Putamen (tissue), 1 donor: ENCODE results near the gene PCYT1B.
A peak's percentile ranks its signal among the peaks of the same experiment; 100 is the strongest.
"Not testable (repeated sequence)": the region's sequence is repeated elsewhere in the genome, so short reads cannot be mapped to it uniquely, and the experiment has no call there.

Source experiments
- DNase-seq: peaks from one replicate; pipeline ENCODE4 v3.0.0-alpha.2; 2016; ENCODE audit warnings: low spot score

The PCYT1B gene

DNA sequence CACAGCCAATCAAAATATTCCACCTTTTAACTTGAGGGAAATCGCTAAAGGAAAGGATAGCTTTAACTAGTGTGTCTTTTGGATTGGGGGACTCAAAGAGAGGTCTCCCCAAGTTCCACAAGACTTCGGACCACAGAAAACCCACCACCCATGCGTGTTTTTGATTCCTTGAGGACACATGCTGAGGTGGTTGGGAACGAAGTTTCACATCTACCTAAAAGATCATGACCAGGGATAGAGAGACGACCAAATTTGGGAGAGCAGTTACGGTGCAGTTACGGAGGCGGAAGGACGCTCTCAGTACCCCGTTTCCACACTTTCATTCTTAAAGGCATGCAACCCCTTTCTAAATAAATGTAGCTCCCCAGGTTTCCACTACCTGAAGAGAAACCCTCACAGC, 1.1 kb downstream of the PCYT1B start:
- DNase-seq, result no peak

DNA sequence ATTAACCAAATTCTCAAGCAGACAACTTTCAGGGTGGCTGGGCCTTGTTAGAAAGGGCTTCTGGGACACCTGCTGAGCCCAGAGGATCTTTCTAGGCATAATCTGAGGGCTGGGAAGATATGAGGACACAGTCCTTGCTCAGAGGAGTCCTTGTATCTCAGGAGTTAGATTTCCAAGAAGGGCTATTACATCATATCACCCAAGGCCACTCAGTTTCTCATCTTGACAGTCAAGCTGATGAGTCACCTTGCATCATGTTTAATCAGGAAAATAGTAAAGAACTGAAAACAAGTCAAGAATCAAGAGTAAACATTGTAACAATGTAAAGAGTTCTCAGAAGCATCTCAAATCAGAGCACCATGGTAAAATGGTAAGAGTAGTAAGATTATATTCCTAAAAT, 4.0 kb downstream of the PCYT1B start:
- no peak for DNase-seq

DNA sequence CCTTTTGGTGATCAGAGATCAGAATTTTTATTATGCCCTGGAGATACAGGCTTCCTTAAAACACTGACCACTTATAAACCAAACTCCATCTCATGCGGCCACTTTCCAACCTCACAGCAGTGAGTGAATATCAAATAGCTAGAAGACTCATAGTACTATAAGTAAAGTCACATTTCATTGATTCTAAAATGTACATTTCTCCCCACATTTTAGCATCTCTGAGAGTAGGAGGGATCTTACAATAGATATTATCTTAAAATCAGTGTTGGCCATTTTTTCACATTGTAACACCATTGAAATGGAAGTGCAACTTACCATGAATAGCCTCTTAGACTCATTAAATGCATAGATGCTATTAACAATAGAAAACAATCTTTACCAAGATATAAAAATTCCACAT, 17.4 kb downstream of the PCYT1B start:
- no peak for DNase-seq

DNA sequence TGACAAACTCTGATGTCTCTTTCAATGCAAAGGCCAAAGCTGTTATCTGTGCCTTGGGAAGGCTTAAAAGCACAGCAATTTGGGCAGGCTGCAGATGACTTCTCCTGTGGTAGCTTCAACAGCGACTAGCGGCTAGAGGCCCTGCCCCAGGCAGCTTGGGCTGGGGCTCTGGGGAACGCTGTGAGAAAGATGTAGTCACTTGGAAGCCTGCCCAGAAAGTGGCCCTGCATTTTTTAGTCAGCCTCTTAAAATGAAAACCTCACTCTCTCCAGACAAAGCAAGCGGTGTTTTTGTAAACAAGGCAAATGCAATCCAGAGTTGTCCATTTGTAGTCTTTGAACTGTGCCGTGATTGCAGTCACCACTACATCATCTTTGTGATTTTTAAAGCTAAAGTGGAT, 27.5 kb downstream of the PCYT1B start:
- DNase-seq, result peak; percentile 18

DNA sequence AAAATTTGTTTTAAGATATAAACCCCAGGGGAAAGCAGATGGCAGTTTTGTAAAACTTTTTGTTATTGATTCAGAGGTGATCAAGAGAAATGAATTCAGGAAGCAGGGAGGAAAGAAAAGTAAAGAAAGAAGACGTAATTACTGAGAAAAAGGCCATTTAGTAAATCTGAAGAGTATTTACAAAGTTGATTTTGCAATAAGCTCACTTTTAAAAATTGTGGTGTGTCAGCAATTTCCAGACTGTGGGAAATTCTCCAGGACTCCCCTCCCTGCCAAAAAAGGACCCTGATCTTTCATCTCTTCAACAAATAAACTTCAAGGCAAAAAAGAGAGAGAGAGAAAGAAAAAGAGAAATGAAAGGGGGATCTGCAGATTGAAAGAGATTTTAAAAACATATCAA, 36.6 kb downstream of the PCYT1B start:
- no peak for DNase-seq

DNA sequence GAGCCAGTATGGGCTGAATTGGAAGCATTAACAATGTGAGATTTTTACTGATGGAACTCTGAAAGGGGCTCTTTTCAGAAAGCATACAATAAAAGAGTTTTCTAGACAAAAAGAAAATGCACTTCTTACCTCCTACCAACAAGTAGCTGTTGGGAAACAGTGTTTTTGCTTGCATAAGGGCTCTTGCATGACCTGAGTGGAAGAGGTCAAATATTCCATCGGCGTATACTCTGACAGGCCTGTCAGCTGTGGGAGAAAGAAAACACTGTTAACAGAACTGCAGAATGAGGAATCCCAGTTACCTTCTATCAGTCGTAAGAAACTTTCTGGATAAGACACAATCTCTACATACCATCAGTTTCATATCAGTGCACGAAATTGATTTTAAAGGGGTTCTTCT, 39.5 kb downstream of the PCYT1B start:
- DNase-seq, result no peak

DNA sequence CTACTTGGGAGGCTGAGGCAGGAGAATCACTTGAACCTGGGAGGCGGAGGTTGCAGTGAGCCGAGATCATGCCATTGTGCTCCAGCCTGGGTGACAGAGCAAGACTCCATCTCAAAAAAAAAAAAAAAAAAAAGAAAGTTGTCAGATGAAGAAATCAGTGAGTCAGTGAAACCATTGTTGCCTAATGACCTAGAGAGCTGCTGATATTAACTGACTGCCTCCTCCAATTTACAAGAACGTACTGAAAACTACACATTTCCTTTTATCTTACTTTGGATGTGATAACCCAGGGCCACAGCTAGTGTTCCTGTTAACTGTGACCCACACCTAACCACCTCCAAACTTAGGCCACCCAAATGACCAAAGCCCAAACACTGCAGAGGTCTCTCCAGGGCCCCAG, 41.2 kb downstream of the PCYT1B start:
- DNase-seq, result not testable (repeated sequence)

DNA sequence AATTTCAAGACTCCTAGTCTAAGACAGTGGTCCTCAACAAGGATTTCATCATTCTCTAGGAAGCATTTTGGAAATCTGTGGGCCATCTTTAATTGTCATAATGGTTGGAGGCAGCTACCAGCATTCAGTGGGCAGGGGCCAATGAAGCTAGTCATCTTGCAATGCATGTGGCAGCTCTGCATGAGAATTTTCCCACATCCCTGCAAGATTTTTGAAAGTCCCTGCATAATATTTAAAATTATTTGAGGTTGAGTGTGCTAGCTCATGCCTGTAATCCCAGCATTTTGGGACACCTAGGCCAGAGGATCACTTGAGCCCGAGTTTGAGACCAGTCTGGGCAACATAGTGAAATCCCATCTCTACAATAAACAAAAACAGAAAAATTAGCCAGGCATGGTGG, 44.0 kb downstream of the PCYT1B start:
- no peak for DNase-seq

DNA sequence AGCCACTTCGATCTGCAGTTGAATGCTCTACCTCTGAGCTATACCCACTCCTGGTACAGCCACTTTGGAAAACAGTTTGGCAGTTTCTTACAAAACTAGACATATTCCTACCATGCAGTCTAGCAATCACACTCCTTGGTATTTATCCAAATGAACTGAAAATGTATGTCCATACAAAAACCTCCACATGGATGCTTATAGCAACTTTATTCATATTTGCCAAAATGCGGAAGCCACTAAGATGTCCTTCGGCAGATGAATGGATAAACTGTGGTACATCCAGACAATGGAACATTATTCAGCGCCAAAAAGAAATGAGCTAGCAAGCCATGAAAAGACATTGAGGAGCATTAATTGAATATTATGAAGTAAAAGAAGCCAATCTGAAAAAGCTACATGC, 45.3 kb downstream of the PCYT1B start:
- no peak for DNase-seq

DNA sequence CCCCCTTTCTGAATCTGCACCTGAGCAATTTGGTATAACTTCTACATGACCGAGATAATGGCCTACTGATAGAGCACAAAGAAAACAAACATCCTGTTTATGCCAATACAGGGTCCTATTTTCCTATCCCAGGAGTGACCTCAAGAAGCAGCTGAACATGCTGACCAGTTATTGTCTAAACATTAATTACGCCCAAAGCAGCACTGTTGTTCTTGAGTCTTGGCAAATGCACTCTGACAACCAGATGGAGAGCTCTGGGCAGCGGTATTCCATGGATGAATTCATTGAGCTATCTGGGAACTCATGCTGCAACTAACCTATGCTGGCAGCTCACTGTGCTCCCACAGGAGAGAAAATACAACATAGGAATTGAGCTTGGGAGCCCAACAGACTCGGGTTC, 52.6 kb downstream of the PCYT1B start:
- no peak for DNase-seq

DNA sequence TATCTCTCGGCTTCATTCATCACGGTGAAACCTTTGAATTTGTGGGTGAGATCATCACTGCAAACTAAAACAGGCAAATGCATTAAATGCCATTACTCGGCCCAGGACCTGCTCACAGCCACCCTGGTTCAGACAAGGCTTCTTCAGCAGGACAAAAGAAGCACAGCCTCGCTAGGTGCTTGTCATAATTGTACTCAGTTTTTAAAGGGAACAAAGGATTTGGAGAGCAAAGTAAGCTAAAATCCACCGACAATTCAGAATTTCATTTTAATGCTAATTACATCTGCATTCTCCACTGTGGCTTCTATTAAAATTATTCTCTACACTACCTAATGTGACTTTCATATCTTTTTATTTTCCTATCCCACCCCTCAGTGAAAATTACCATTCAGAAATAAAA, 57.0 kb downstream of the PCYT1B start:
- DNase-seq, result no peak

DNA sequence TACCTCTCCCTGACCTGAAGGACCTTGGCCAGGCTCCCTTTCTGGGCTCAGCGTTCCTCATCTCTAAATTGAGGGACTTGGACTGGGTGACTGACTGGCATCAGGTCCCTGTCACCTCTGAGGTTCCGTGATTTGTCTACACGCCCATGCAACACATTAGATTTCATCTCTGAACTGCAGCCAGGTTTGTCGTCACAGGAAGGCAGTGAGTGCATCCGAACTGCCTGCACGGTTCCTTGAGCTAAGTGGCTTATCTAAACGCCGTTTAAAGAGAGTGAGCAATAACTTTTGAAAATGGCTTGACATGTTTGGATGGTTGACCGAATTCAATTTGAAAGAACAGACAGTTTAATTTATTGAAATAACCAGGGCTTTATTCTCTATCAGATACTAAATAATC, 70.1 kb downstream of the PCYT1B start:
- no peak for DNase-seq

DNA sequence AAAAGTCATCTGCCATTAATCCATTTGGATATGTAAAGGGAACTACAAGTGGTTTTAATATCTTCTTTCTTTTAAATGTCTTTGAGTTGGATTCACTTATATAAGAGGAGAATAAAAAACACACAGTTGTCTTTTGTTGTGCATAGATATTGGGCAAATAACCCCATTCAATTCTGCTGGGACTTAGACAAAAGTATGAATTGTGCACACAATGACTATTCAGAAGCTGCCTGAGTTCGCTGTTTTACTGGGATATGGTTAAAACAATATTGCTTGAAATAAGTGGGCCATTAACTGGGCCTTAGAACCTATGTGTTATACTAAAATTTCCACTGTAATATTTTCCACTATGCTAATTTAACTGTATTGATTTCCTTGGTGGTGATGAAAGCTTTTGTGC, 71.7 kb downstream of the PCYT1B start:
- no peak for DNase-seq

DNA sequence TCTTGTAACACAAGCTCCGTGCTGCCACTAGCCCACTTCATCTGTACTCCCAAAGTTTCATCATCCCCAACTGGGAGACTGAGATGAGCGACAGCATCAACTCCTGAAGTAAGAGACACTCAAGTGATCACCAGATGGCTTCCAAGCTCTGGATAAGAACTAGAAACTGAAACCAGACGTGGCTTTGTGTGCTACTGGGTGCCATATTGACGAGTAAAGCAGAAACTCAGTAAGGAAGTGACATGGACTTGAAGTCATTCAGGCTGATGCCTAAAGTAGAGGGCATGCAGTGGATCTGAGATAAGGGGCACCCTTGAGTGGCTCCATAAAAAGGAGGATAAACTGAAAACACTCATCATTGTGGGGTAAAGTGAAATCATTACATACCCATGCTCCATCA, 72.4 kb downstream of the PCYT1B start:
- no peak for DNase-seq

DNA sequence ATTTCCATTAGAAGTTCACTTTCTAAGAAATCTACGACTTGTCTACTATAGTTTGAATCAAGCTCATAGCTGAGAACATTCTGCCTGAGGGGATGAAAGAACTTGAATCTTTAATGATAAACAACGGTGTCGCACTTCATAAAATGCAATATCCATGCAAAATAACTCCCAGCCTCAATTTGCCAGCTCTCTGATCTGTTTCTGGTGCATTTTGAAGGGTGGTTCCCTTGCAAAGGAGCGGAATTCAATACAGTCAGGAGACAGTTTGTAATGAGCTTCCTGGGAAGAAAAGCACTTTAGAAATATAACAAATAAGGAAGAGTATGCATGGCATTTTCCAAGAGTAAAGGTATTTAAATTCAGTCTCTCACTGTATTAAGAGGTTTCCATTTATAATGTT, 80.0 kb downstream of the PCYT1B start:
- no peak for DNase-seq

DNA sequence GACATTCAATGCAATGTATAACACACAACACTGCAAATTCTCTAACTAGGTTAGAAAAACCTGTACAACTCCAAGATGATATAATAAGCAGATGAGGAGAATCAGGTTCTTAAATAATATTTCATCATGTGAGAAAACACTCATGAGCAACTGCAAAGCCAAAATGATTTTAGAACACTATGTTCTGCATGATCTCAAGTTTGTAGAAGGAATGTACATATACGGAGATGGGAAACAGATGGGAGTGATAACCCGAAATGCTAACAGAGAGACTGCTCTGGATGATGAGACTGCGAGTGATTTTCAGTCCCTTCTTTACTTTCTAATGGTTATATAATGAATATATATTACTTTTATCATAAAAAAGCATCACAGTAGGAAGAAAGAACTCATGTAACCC, 80.9 kb downstream of the PCYT1B start:
- DNase-seq, result no peak

DNA sequence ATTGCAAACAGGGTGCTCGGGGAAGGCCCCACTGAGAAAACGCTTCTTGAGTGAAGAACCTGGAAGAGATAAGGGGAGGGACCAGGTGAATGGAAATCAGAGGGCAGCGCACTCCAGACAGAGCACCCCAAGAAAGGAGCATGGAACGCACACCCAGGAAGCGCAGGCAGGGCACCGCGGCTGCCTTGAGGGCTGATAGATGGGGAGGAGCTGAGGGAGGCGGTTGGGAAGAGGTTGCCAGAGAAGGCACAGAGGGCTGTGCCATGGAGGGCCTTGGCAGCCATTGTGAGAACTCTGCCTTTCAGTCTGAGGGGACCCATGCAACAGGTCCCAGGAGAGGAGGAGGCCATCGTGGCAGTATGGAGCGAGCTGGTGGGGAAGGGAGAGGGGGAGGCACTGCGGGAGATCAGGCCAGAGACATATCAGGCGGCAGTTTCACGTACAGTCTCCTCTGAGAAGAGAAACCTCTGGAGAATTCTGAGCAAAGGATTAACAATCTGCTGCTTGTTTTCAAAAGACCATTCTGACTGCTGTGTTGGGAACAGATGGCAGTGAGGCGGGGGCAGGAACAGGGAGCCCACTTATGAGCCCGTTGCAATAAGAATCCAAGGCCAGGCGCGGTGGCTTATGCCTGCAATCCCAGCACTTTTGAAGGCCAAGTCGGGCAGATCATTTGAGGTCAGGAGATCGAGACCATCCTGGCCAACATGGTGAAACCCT, 83.7 kb downstream of the PCYT1B start:
- DNase-seq, result no peak

DNA sequence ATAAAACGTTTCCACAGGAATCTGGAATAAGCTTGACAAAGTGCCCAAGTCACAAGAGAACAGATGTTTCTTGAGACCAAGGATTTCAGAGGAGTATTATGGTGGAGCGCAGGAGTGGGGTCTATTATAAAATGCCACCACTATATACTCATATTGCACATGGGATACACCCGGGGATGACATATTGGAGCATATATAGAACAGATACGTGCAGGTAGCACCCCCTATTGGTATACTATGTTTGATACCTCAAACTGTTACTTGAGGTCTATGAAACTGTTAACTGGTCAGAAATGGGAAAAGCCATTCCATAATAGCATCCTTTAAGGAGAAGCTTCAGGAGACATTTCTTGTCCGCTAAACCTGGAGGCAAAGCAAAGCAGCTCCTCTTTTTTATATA, 86.0 kb downstream of the PCYT1B start:
- no peak for DNase-seq

DNA sequence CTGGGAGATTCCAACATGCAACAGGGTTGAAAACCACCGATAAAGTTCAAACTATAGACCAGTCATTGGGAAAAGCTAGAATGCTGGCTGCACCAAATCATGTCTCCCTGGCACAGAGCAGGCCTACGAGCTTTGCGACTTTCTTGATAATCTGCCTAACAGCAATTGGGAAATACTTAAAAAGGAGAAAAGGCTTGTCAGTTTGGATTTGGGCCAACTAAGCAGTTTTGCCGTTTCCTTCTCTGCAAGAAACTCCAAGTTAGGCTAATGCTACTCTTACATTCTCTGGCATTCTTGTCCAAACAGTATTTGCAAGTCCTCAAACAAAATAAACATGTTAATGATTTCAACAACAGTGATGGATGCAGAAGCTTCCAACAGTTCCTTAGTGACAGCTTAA, 94.1 kb downstream of the PCYT1B start:
- DNase-seq, result no peak

DNA sequence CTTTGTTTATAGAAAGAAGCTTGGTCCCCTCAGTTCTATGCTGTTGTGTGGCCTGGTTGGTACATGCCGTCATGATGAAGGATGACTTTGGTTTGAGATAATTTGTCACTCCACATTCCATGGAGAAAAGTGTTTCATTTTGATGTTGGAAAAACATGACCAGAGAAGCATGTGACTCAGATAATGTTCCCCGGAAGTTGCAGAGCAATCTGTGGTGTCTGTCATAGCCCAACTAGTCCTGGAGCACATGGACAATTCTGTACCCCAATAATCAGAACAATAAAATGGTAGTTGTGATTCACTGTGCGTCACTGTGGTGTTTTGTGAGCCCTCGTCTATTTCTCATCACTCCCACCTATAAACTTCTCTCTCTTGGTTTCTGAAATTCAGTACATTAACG, 97.0 kb downstream of the PCYT1B start:
- DNase-seq, result no peak

DNA sequence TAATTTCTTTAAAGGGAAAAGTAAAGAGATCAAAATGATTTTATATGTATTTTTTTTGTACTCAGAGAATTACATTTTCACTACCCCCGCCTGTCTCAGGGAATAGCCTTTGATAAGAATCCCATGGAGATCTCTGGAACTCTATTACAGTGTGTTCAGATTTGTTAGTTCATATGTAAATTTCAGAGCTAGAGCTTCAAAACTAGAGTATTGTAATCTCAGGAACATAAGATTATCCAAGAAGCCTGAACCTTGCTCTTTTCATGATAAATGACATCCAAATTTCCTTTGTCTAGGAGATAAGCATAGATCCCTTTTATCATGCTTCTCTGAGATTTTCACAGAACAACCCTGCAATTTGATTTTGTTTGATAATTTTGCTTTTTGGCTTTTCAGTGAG, 99.2 kb downstream of the PCYT1B start:
- no peak for DNase-seq

DNA sequence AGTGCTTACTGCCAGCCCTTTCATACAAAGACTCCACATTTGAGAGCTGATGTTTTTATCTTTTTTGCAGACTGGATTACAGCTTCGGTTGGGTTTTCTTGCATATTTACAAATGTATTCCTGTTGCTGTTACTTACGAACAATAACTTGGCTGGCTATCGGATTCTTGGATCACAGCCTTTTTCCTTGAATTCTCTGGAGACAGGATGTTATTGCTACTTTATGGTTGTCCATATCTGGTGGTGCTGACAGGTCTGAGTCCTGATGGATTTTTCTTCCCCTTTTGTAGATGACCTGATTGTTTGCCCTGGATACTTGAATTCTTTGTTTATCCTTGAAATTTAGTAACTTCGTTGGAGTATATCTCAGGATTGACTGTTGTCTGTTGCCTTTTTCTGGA, 104.4 kb downstream of the PCYT1B start:
- DNase-seq, result no peak

DNA sequence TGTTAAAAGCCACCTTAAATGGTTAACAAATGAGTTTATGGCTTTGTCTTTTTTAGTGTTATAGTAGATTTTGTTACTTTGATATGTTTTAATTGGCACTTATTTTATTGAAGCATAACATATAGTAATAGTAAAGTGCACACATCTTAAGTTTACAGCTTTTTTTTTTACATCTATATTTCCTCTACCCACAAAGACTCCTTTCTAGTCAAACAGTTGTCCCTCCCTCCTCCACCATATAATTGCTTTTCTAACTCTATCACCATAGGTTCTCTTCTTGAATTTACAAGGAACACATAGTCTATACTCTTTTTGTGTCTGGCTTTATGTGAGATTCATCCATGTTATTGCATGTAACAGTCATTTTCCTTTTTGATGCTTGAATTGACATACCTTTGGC, 110.6 kb downstream of the PCYT1B start:
- no peak for DNase-seq

DNA sequence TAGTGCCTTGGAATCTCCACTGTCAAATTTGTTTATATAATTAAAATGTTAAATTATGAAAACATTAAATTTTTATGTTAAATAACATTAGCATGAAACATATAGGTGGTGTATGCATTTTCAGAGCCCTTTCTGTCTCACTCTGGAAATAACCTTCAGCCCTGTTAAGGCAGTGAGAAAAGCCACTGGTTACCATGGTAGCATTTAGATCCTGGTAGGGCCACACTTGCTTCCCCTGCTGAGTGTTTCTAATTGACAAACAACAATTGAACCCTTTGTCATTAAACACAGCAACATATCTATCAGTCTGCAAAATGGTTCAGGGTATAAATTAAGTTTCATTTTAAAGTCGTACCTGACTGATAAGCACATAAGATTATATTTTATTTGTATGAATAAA, 118.5 kb downstream of the PCYT1B start:
- DNase-seq, result no peak

DNA sequence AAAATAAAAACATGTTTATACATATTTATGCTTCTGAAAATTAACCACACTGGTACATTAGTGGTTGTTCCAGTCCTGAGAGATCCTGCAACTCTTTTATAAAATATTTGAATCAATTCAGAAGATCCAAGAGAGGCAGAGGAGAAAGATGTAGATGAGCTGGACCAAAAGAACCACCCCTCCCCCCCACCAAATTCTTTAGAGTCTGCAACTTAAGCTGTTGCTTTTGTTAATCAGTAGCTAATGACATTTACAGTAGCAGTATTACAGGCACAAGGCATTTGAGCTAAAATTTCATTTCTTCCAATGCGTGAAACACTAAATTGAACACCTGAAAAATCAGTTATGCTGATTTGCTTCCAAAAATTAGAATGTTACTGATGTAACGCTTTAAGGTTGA, 120.5 kb downstream of the PCYT1B start:
- DNase-seq, result no peak
